RWPE2 (cell line): ENCODE data around the gene GJC3.
A peak's percentile ranks its signal among the peaks of the same experiment; 100 is the strongest.

ENCODE experiments used
- ATAC-seq: fragments of 200-7000 bp; cut with Tn5 transposase; 3 replicates; pipeline ENCODE4 v1.9.1; 2021; ENCODE audit warnings: low read depth
- DNase-seq: peaks from one replicate; pipeline ENCODE4 v3.0.0-alpha.2; 2020; ENCODE audit warnings: low spot score
- H3K27ac ChIP-seq: fragments of 450-650 bp; 2 replicates; pipeline ENCODE4 v1.5.1; 2017; ENCODE audit warnings: mild to moderate bottlenecking; ENCODE audit not compliant: poor library complexity, severe bottlenecking
- H3K27me3 ChIP-seq: fragments of 250-450 bp; sonication (Bioruptor Pico); 2 replicates; pipeline ENCODE4 v1.5.1; 2021; ENCODE audit warnings: mild to moderate bottlenecking, moderate library complexity; ENCODE audit not compliant: insufficient read depth, poor library complexity, severe bottlenecking
- H3K36me3 ChIP-seq: fragments of 250-450 bp; sonication (Bioruptor Pico); 2 replicates; pipeline ENCODE4 v1.5.1; 2020; ENCODE audit warnings: low read depth, mild to moderate bottlenecking, moderate library complexity
- H3K4me1 ChIP-seq: fragments of 250-450 bp; sonication (Bioruptor Pico); 2 replicates; pipeline ENCODE4 v1.5.1; 2021; ENCODE audit warnings: mild to moderate bottlenecking, moderate library complexity; ENCODE audit not compliant: insufficient read depth, poor library complexity, severe bottlenecking
- H3K4me3 ChIP-seq: fragments of 250-450 bp; sonication (Bioruptor Pico); 2 replicates; pipeline ENCODE4 v1.5.1; 2021; ENCODE audit warnings: mild to moderate bottlenecking, moderate library complexity; ENCODE audit not compliant: severe bottlenecking
- H3K9me3 ChIP-seq: fragments of 250-450 bp; sonication (Bioruptor Pico); 2 replicates; pipeline ENCODE4 v1.5.1; 2021; ENCODE audit warnings: mild to moderate bottlenecking, moderate library complexity; ENCODE audit not compliant: severe bottlenecking
- CTCF ChIP-seq: fragments of 450-650 bp; IDR thresholded peaks from one replicate; pipeline ENCODE4 v1.5.1; 2017; ENCODE audit warnings: mild to moderate bottlenecking, moderate library complexity; ENCODE audit not compliant: poor library complexity, severe bottlenecking

The GJC3 gene

GRCh38 chr7:99919814-99920112, 9.7 kb downstream of the GJC3 start:
- no peak for DNase-seq
- TF ChIP-seq CTCF: no peak

GRCh38 chr7:99918959-99919813, 10.2 kb downstream of the GJC3 start, which contains the start of gene TRIM4:
TRIM4 (minus strand) TSS chr7:99919530; CDS start chr7:99919401, 129 bp downstream.
- Histone ChIP-seq H3K4me3 (peak within 1 kb of the TSS; percentile 59), H3K27me3 (no peaks in the 10 kb centered on the region), H3K9me3 (no peaks in the 10 kb centered on the region), H3K36me3 (peaks cover 30% of the 10 kb centered on the region), H3K27ac (peak within 1 kb of the TSS; percentile 51), H3K4me1 (peaks cover 12% of the 10 kb centered on the region)
- DNase-seq (peak; percentile 88), ATAC-seq (peak; percentile 98)
- TF ChIP-seq CTCF: peak; percentile 39

More at GRCh38 chr7:99919814-99920112, 9.7 kb downstream of the GJC3 start:
- H3K27me3 ChIP-seq: no peaks in the 10 kb centered on the region
- peak overlapping the region; percentile 51 for H3K27ac ChIP-seq
- ATAC-seq: no peak
- peaks cover 30% of the 10 kb centered on the region for H3K36me3 ChIP-seq
- peak overlapping the region; percentile 59 for H3K4me3 ChIP-seq
- no peaks in the 10 kb centered on the region for H3K9me3 ChIP-seq
- peaks cover 12% of the 10 kb centered on the region for H3K4me1 ChIP-seq

GRCh38 chr7:99910976-99911375, 18.4 kb downstream of the GJC3 start:
- DNase-seq (no peak), ATAC-seq (no peak)
- H3K36me3 ChIP-seq: peaks cover 66% of the 10 kb centered on the region
- H3K27ac ChIP-seq: no peak overlapping the region
- H3K9me3 ChIP-seq: no peaks in the 10 kb centered on the region
- H3K4me3 ChIP-seq: no peak overlapping the region
- no peak for TF ChIP-seq CTCF
- H3K4me1 ChIP-seq: no peaks in the 10 kb centered on the region
- H3K27me3 ChIP-seq: no peaks in the 10 kb centered on the region

GRCh38 chr7:99901581-99901980, 27.8 kb downstream of the GJC3 start:
- Histone ChIP-seq H3K4me1 (no peaks in the 10 kb centered on the region), H3K27ac (no peak overlapping the region), H3K36me3 (peaks cover 54% of the 10 kb centered on the region), H3K4me3 (no peak overlapping the region), H3K27me3 (no peaks in the 10 kb centered on the region), H3K9me3 (no peaks in the 10 kb centered on the region)
- DNase-seq: no peak
- ATAC-seq: no peak
- no peak for TF ChIP-seq CTCF
